ENCODE measurements around the gene NKIRAS2.

- TF ChIP-seq CTCF (conservative IDR thresholded peaks at IDR 0.05 in 1 of 2, IDR thresholded peaks at IDR 0.05 in 1 of 2; ENCODE audit: extremely low read depth in 1 of 2, insufficient read depth in 1 of 2, low read depth in 1 of 2, low read length in 2 of 2): no peak
- TF ChIP-seq EZH2 (IDR thresholded peaks at IDR 0.05; ENCODE audit: borderline replicate concordance, low read length): no peak
These were observed 18.2 kb upstream of the NKIRAS2 start for GRCh38 chr17:42001729-42002128.
